Stimulated activated CD4-positive, alpha-beta T cell treated with anti-CD3 and anti-CD28 coated beads, Interleukin-15, amount 100 ng/mL, for 24 hours (primary cell): ENCODE data around the gene CTIF.

Experiments used
- DNase-seq: peaks from one replicate; pipeline ENCODE4 v3.0.0-alpha.2; 2020

Gene CTIF

GRCh38 chr18:48762022-48762421 is 223.2 kb downstream of the CTIF start:
- no peak for DNase-seq

GRCh38 chr18:48762836-48763718 is 224.2 kb downstream of the CTIF start:
- DNase-seq, result no peak

- DNase-seq, result no peak
Measured at GRCh38 chr18:48763719-48764100, 224.9 kb downstream of the CTIF start.

- DNase-seq, result no peak
Measured at GRCh38 chr18:48765053-48765452, 226.2 kb downstream of the CTIF start.

GRCh38 chr18:48766026-48766425 is 227.2 kb downstream of the CTIF start:
- DNase-seq, result no peak

- DNase-seq, result no peak
Measured at GRCh38 chr18:48766487-48766886, 227.7 kb downstream of the CTIF start.

- no peak for DNase-seq
Measured at GRCh38 chr18:48767090-48767690, 228.4 kb downstream of the CTIF start.

- no peak for DNase-seq
Measured at GRCh38 chr18:48769006-48769636, 230.3 kb downstream of the CTIF start.

DNA sequence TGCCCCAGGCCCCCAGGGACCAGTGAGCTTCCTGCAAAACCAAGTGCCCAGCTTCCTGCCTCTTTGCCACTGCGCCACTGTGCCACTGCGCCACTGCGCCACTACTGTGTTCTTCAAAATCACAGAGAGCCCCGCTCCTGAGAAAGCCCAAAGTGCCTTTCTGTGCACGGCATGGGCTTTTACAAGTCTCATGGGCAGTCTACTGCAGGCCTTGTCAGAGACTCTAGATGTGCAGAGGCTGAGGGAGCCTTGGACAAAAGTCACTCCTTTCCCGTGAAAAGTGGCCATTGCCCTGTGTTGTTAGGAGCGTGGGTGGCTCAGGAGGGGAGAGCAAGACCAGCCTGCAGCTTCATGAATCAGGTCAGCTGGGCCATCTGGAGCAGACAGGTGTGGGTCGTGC is 231.4 kb downstream of the CTIF start:
- no peak for DNase-seq

- no peak for DNase-seq
Measured at GRCh38 chr18:48771641-48772375, 233.0 kb downstream of the CTIF start.

- no peak for DNase-seq
Measured at GRCh38 chr18:48772457-48772856, 233.6 kb downstream of the CTIF start.

DNA sequence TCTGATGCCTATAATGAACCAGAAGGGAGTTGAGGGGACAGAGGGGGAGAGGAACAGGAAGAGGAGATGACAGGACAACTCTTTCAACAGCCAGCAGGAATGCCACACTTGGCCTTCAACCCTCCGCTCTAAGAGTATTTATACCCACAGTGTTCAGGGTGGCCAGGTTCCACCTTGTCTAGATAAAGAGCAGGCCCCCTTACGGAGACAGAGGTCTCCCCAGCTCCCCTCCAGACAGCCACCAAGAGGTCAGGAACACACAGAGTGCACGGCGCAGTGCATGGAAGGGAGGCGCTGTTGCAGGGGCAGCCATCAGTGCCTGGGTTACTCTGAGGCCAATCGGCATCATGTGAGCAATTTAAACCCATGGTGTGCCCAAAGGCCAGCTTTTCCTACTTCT is 235.0 kb downstream of the CTIF start:
- DNase-seq, result no peak

GRCh38 chr18:48774941-48775340 is 236.1 kb downstream of the CTIF start:
- DNase-seq, result no peak

- no peak for DNase-seq
Measured at GRCh38 chr18:48775372-48776155, 236.7 kb downstream of the CTIF start.

GRCh38 chr18:48776156-48776555 is 237.3 kb downstream of the CTIF start:
- no peak for DNase-seq

- DNase-seq, result no peak
Measured at GRCh38 chr18:48776641-48777025, 237.8 kb downstream of the CTIF start.

DNA sequence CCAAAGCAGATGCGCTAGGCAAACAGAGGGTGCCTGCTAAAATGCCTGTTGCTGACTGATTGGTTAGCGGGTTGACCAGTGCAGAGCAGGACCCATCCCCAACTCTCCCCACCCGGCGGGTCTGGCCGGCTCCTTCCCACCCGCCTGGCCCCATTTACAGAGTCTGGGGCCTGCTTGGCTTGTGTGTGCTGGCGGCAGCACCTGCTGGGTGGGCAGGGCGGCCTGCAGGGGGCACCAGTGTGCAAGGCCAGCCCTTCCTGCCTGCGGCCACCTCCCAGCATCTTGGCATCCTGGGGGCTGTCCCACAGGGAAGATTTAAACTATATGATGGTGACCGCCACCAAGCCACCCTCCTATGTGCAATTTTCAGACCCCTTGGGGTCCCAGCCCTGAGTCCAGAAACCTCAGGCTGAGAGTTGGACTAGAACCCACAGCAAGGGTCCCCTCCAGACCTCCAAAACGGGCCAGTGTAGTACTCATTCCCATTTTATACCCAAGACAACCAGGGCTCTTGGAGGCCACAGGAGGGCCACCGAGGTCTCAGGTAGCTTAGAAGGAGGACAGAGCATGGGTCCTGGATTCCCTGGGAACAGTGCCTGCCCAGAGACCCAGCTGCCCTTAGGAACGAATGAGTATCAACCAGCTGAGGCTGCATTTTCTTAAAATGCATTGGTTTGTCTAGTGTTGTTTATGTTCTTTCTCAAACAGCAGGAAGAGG is 238.4 kb downstream of the CTIF start:
- DNase-seq, result peak; percentile 78

- DNase-seq, result no peak
Measured at GRCh38 chr18:48777744-48778116, 238.9 kb downstream of the CTIF start.

- no peak for DNase-seq
Measured at GRCh38 chr18:48778344-48779011, 239.6 kb downstream of the CTIF start.

DNA sequence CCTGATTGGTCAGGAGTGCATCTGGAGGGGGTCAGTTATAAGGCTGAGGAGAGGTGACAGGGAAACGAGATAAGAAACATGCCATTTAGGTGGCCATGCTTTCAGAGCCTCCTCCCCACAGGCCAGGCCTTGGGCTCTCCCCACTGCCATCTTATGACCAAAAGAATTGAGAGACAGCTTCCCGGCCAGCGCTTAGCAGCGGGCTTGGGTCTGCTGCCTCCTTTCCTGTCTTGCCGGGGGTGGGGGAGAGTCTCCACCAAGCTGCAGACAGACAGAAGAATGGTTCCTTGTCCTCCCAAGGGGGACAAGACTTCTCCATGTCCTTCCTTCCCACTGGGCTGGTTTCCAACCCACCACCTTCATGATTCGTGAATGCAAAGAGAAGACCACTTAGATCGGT is 240.6 kb downstream of the CTIF start:
- no peak for DNase-seq

DNA sequence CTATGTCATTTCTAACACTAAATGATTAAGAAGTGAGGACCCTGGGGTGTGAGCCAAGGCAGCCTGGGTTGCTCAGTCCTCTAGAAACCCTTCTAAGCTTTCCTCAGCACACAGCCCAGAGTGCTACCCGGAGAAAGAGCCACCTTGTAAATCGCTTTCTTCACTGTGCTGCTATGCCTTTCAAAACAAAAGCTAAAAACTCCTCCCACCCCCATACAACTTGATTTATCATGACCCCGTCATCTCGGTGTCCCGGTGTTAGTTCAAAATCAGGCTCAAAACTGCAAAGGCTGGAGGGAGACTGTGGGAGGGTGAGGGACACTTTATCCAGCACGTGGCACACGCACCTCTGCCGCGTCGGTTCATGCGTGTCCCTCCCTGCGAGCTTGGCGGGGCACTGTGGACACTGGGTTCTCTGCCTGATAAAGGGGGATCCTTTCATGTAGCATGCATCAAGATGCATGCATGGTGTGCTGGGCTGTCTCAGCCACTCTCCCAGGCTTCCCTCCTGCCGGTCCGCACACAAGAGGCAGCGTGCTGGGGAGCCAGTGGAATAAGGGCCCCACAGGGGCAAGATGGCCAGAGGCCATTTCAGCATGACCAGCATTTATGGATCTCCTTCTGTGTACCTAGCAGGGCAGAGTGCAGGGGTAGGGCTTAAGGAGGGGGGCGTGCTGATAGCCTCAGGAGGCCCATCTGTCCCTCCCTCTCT is 241.5 kb downstream of the CTIF start:
- no peak for DNase-seq
